OCI-LY7 (cell line): ENCODE data around the gene AFG1L.

Source experiments
- EZH2phosphoT487 ChIP-seq: fragments of 200-600 bp; sonication (generic); IDR thresholded peaks from 2 replicates; pipeline ENCODE4 v1.6.1; 2018; ENCODE audit warnings: low read depth, borderline replicate concordance, mild to moderate bottlenecking, mixed run types, antibody characterized with exemption, low read length, moderate library complexity, mixed read lengths
- TF ChIP-seq, protein P1 (sequence below): fragments of 200-600 bp; sonication (generic); conservative IDR thresholded peaks from 2 replicates; pipeline ENCODE4 v1.5.1; 2014; ENCODE audit warnings: mild to moderate bottlenecking, antibody characterized with exemption, low read length, moderate library complexity, mixed read lengths

DNA sequence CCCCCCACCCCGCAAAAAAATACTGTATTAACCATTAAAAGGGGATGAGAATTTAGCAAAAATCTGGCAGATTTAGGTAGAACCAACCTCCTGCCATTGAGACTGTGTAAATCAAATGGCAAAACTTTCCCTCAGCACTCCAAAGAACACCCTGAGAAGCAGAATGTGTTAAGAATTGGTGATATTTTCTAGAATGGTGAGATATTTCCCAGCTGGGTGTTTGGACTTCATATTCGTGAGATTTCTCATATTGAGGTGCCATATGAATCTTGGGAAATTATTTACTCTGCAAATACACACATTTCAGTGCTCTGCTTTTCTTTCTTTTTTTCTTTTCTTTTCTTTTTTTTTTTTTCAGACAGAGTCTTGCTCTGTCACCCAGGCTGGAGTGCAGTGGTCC is 199.6 kb downstream of the AFG1L start:
- TF ChIP-seq EZH2phosphoT487 = no peak
- TF ChIP-seq, protein P1, sequence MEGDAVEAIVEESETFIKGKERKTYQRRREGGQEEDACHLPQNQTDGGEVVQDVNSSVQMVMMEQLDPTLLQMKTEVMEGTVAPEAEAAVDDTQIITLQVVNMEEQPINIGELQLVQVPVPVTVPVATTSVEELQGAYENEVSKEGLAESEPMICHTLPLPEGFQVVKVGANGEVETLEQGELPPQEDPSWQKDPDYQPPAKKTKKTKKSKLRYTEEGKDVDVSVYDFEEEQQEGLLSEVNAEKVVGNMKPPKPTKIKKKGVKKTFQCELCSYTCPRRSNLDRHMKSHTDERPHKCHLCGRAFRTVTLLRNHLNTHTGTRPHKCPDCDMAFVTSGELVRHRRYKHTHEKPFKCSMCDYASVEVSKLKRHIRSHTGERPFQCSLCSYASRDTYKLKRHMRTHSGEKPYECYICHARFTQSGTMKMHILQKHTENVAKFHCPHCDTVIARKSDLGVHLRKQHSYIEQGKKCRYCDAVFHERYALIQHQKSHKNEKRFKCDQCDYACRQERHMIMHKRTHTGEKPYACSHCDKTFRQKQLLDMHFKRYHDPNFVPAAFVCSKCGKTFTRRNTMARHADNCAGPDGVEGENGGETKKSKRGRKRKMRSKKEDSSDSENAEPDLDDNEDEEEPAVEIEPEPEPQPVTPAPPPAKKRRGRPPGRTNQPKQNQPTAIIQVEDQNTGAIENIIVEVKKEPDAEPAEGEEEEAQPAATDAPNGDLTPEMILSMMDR = no peak
